HG03442 (cell line): ENCODE data around the gene RNF144A.

ENCODE experiments used
- ATAC-seq: cut with Tn5 transposase; IDR thresholded peaks from one replicate; pipeline ENCODE4 v1.9.1; 2021; ENCODE audit warnings: mild to moderate bottlenecking, moderate library complexity; ENCODE audit not compliant: unreplicated experiment

Gene RNF144A

GRCh38 chr2:7018767-7019166 lies 101.6 kb downstream of the RNF144A start:
- no peak for ATAC-seq

GRCh38 chr2:7019191-7019590 lies 102.0 kb downstream of the RNF144A start:
- no peak for ATAC-seq

- ATAC-seq, result no peak
Observed at GRCh38 chr2:7020059-7020458, 102.8 kb downstream of the RNF144A start.

GRCh38 chr2:7020468-7020867 lies 103.3 kb downstream of the RNF144A start:
- no peak for ATAC-seq

- no peak for ATAC-seq
Observed at GRCh38 chr2:7020939-7021470, 103.8 kb downstream of the RNF144A start.

GRCh38 chr2:7022492-7023385 lies 105.5 kb downstream of the RNF144A start:
- ATAC-seq, result no peak

GRCh38 chr2:7023542-7023941 lies 106.3 kb downstream of the RNF144A start:
- ATAC-seq, result no peak

GRCh38 chr2:7024261-7024660 lies 107.0 kb downstream of the RNF144A start:
- no peak for ATAC-seq

- ATAC-seq, result no peak
Observed at GRCh38 chr2:7025082-7025481, 107.9 kb downstream of the RNF144A start.

- ATAC-seq, result no peak
Observed at GRCh38 chr2:7026742-7027141, 109.5 kb downstream of the RNF144A start.

- ATAC-seq, result no peak
Observed at GRCh38 chr2:7027411-7027810, 110.2 kb downstream of the RNF144A start.

GRCh38 chr2:7027956-7028655 lies 110.9 kb downstream of the RNF144A start:
- ATAC-seq, result no peak

- no peak for ATAC-seq
Observed at GRCh38 chr2:7028846-7029245, 111.6 kb downstream of the RNF144A start.

- no peak for ATAC-seq
Observed at GRCh38 chr2:7029291-7030059, 112.3 kb downstream of the RNF144A start.

GRCh38 chr2:7030810-7031209 lies 113.6 kb downstream of the RNF144A start:
- no peak for ATAC-seq

GRCh38 chr2:7031547-7032245 lies 114.5 kb downstream of the RNF144A start:
- ATAC-seq, result no peak

GRCh38 chr2:7032371-7032770 lies 115.2 kb downstream of the RNF144A start:
- ATAC-seq, result no peak

GRCh38 chr2:7033136-7033960 lies 116.1 kb downstream of the RNF144A start:
- ATAC-seq, result no peak

GRCh38 chr2:7034303-7034702 lies 117.1 kb downstream of the RNF144A start:
- ATAC-seq, result no peak

GRCh38 chr2:7035884-7036283 lies 118.7 kb downstream of the RNF144A start:
- no peak for ATAC-seq
